H1 (cell line): ENCODE measurements around the gene KAZALD1. TPM values are rescaled to one million over a fixed set of nuclear protein-coding genes. Genes with fewer than 3 reads are reported as not detected.

Experiments used
- CTCF ChIA-PET: fragments of 300-600 bp; sonication (Branson Sonifier 250); formaldehyde crosslinking; loops from one replicate; lab custom pipeline; 2021; ENCODE audit not compliant: partially characterized antibody; lab: Charles Lee
- POLR2A ChIA-PET: fragments of 300-600 bp; sonication (Branson Sonifier 250); formaldehyde crosslinking; loops from one replicate; lab custom pipeline; 2021; ENCODE audit warnings: inconsistent platforms; ENCODE audit not compliant: partially characterized antibody; lab: Charles Lee
- DNase-seq, 2 experiments: peaks; one replicate each; pipeline versions ENCODE4 v3.0.0 to v3.0.0-alpha.2; 2010 to 2022; ENCODE audit warnings: low spot score in 2 of 2, low read depth in 1 of 2, mixed read lengths in 1 of 2
- FAIRE-seq: peaks from 2 replicates; lab custom pipeline; 2011; peaks lifted over from hg19 to GRCh38; lab: Jason Lieb, UNC
- H2AFZ ChIP-seq: 2 replicates; pipeline ENCODE4 v1.8.1; 2012; ENCODE audit warnings: low read length, inconsistent platforms
- H2AK5ac ChIP-seq: 2 replicates; pipeline ENCODE4 v1.6.1; 2013; ENCODE audit warnings: low read depth, low read length
- H2BK120ac ChIP-seq: replicated peaks from 2 replicates; pipeline ENCODE3; 2013; ENCODE audit warnings: low read depth, low read length, inconsistent platforms
- H2BK12ac ChIP-seq: 2 replicates; pipeline ENCODE4 v1.6.1; 2013; ENCODE audit warnings: low read depth, low read length
- H2BK15ac ChIP-seq: 2 replicates; pipeline ENCODE4 v1.6.1; 2013; ENCODE audit warnings: low read length
- H2BK20ac ChIP-seq: 2 replicates; pipeline ENCODE4 v1.6.1; 2013; ENCODE audit warnings: low read length
- H2BK5ac ChIP-seq: 2 replicates; pipeline ENCODE4 v1.6.1; 2013; ENCODE audit warnings: low read depth, low read length
- H3K14ac ChIP-seq: 2 replicates; pipeline ENCODE4 v1.6.1; 2013; ENCODE audit warnings: inconsistent platforms; ENCODE audit not compliant: insufficient read length
- H3K18ac ChIP-seq: 2 replicates; pipeline ENCODE4 v1.6.1; 2013; ENCODE audit warnings: low read length; ENCODE audit errors: extremely low read depth
- H3K23ac ChIP-seq: 2 replicates; pipeline ENCODE4 v1.6.1; 2013; ENCODE audit warnings: inconsistent platforms; ENCODE audit not compliant: insufficient read length
- H3K23me2 ChIP-seq: 2 replicates; pipeline ENCODE4 v1.6.1; 2013; ENCODE audit warnings: low read depth, low read length
- H3K27ac ChIP-seq: 2 replicates; pipeline ENCODE4 v1.6.1; 2011; ENCODE audit warnings: low read depth, low read length, inconsistent platforms
- H3K27me3 ChIP-seq, 4 experiments: replicated peaks in 1 of 4; 1 replicate in 1 of 4; 2 replicates in 3 of 4; pipeline versions ENCODE4 v1.6.1 to v1.8.1; 2011 to 2013; ENCODE audit warnings: low read length in 3 of 4, mild to moderate bottlenecking in 3 of 4, inconsistent platforms in 2 of 4, mixed read lengths in 2 of 4, moderate library complexity in 1 of 4; ENCODE audit not compliant: control insufficient read depth in 3 of 4, insufficient read depth in 3 of 4; ENCODE audit errors: extremely low read depth in 1 of 4
- H3K36me3 ChIP-seq, 4 experiments: 2 replicates each; pipeline versions ENCODE4 v1.6.1 to v1.8.1; 2011 to 2013; ENCODE audit warnings: mild to moderate bottlenecking in 4 of 4, low read length in 3 of 4, moderate library complexity in 2 of 4, control low read depth in 1 of 4, inconsistent platforms in 1 of 4; ENCODE audit not compliant: insufficient read depth in 4 of 4, control insufficient read depth in 2 of 4
- H3K4ac ChIP-seq: replicated peaks from 2 replicates; pipeline ENCODE3; 2013; ENCODE audit warnings: low read length, low read depth, mixed read lengths, inconsistent platforms; ENCODE audit not compliant: insufficient read length
- H3K4me1 ChIP-seq, 4 experiments: replicated peaks in 1 of 4; 1 replicate in 1 of 4; 2 replicates in 3 of 4; pipeline versions ENCODE4 v1.6.1 to v1.8.1; 2011 to 2013; ENCODE audit warnings: low read length in 3 of 4, inconsistent platforms in 2 of 4, mixed read lengths in 1 of 4; ENCODE audit not compliant: insufficient read depth in 4 of 4, control insufficient read depth in 3 of 4
- H3K4me2 ChIP-seq, 2 experiments: 2 replicates each; pipeline versions ENCODE4 v1.6.1 to v1.8.1; 2011 to 2013; ENCODE audit warnings: low read depth in 2 of 2, low read length in 2 of 2, control low read depth in 1 of 2, inconsistent platforms in 1 of 2, mild to moderate bottlenecking in 1 of 2; ENCODE audit not compliant: insufficient read depth in 1 of 2
- H3K4me3 ChIP-seq, 4 experiments: fragments of 200-600, 300-600 bp in 1 of 4; sonication (generic), shearing (Covaris generic), sonication (Bioruptor Twin) in 1 of 4; 2 replicates each; pipeline versions ENCODE4 v1.5.1 to v1.8.1; 2011 to 2016; ENCODE audit warnings: low read length in 4 of 4, low read depth in 3 of 4, control low read depth in 2 of 4, inconsistent platforms in 2 of 4, mild to moderate bottlenecking in 2 of 4, mixed read lengths in 1 of 4, moderate library complexity in 1 of 4; ENCODE audit not compliant: insufficient read depth in 2 of 4; ENCODE audit errors: extremely low read depth in 1 of 4
- H3K56ac ChIP-seq: replicated peaks from 2 replicates; pipeline ENCODE3; 2013; ENCODE audit warnings: low read depth, mild to moderate bottlenecking, mixed read lengths, low read length, inconsistent platforms; ENCODE audit not compliant: insufficient read length
- H3K79me1 ChIP-seq: 2 replicates; pipeline ENCODE4 v1.6.1; 2013; ENCODE audit warnings: low read depth, low read length, control low read depth
- H3K79me2 ChIP-seq, 2 experiments: 2 replicates each; pipeline versions ENCODE4 v1.6.1 to v1.8.1; 2012 to 2013; ENCODE audit warnings: low read length in 2 of 2, mild to moderate bottlenecking in 2 of 2, inconsistent platforms in 1 of 2; ENCODE audit not compliant: insufficient read depth in 2 of 2, control insufficient read depth in 1 of 2
- H3K9ac ChIP-seq, 4 experiments: replicated peaks in 1 of 4; 1 replicate in 1 of 4; 2 replicates in 3 of 4; pipeline versions ENCODE4 v1.6.1 to v1.8.1; 2011 to 2013; ENCODE audit warnings: low read depth in 3 of 4, low read length in 3 of 4, control low read depth in 2 of 4, mild to moderate bottlenecking in 2 of 4, moderate library complexity in 2 of 4, inconsistent platforms in 1 of 4; ENCODE audit errors: extremely low read depth in 1 of 4
- H3K9me3 ChIP-seq, 2 experiments: 2 replicates each; pipeline versions ENCODE4 v1.6.1 to v1.8.1; 2012 to 2013; ENCODE audit warnings: mild to moderate bottlenecking in 2 of 2, moderate library complexity in 2 of 2, control low read depth in 1 of 2, inconsistent platforms in 1 of 2, low read depth in 1 of 2, low read length in 1 of 2, mixed read lengths in 1 of 2; ENCODE audit not compliant: insufficient read depth in 2 of 2
- H4K20me1 ChIP-seq, 2 experiments: replicated peaks in 1 of 2; 2 replicates each; pipeline versions ENCODE3 to v1.8.1; 2011 to 2013; ENCODE audit warnings: inconsistent platforms in 2 of 2, low read length in 2 of 2, mild to moderate bottlenecking in 1 of 2; ENCODE audit not compliant: insufficient read depth in 2 of 2, control insufficient read depth in 1 of 2
- H4K5ac ChIP-seq: 2 replicates; pipeline ENCODE4 v1.6.1; 2013; ENCODE audit warnings: low read length, low read depth, mixed read lengths, inconsistent platforms; ENCODE audit not compliant: insufficient read length
- H4K8ac ChIP-seq: 2 replicates; pipeline ENCODE4 v1.8.0; 2013; ENCODE audit warnings: mild to moderate bottlenecking, moderate library complexity, low read length, inconsistent platforms; ENCODE audit not compliant: insufficient read depth; ENCODE audit errors: extremely low read depth
- H4K91ac ChIP-seq: replicated peaks from 2 replicates; pipeline ENCODE3; 2013; ENCODE audit warnings: low read length, mixed read lengths, inconsistent platforms; ENCODE audit not compliant: insufficient read length
- CREB1 ChIP-seq: IDR thresholded peaks from 2 replicates; pipeline ENCODE4 v1.6.1; 2012; ENCODE audit warnings: inconsistent platforms
- EZH2 ChIP-seq: fragments of 200-600 bp; sonication (generic); IDR thresholded peaks from 2 replicates; pipeline ENCODE4 v1.7.1; 2012; ENCODE audit warnings: low read depth, mild to moderate bottlenecking, moderate library complexity, low read length, inconsistent platforms; ENCODE audit not compliant: severe bottlenecking
- JUN ChIP-seq: IDR thresholded peaks from 2 replicates; pipeline ENCODE4 v1.6.1; 2011; ENCODE audit warnings: low read depth, mild to moderate bottlenecking, improper control_type of control experiment, low read length
- RNF2 ChIP-seq: fragments of 200-900, 300-1000 bp; sonication (generic); IDR thresholded peaks from 2 replicates; pipeline ENCODE4 v1.7.1; 2016; ENCODE audit warnings: borderline replicate concordance, low read depth, mild to moderate bottlenecking, antibody characterized with exemption, low read length; ENCODE audit not compliant: poor library complexity, severe bottlenecking; ENCODE audit errors: missing control alignments
- SRF ChIP-seq: IDR thresholded peaks from 2 replicates; pipeline ENCODE4 v1.6.1; 2011; ENCODE audit warnings: mild to moderate bottlenecking, low read depth, low read length, moderate library complexity
- SUZ12 ChIP-seq: fragments of 200-600 bp; sonication (generic); IDR thresholded peaks from 2 replicates; pipeline ENCODE4 v1.6.1; 2012; ENCODE audit warnings: mild to moderate bottlenecking, inconsistent platforms, low read length, moderate library complexity, mixed read lengths
- WGBS, 2 experiments: shearing (Covaris generic) in 1 of 2; methylation state at CpG; one replicate each; pipeline versions ENCODE4 v1.1.6 to v1.1.7; 2013 to 2015; ENCODE audit warnings: low lambda C conversion rate in 2 of 2, mixed read lengths in 2 of 2, inconsistent platforms in 1 of 2, low coverage in 1 of 2, missing lambda C conversion rate in 1 of 2; ENCODE audit not compliant: insufficient replicate concordance in 2 of 2, insufficient coverage in 1 of 2, insufficient read length in 1 of 2; ENCODE audit errors: extremely low coverage in 1 of 2, missing lambda C conversion rate in 1 of 2; 5-methylcytosine and 5-hydroxymethylcytosine counted together
- polyA plus RNA-seq, 7 experiments: library from polyadenylated mRNA; depleted of rRNA in 3 of 7; stranded (reverse) in 5 of 7; unstranded in 2 of 7; fragments of >200 nt in 5 of 7; fragments of 200-250 nt in 2 of 7; gene quantifications; 1 replicate in 5 of 7; 2 replicates in 1 of 7; 4 replicates in 1 of 7; pipeline versions ENCODE4 v1.2.1 to v1.2.3, GENCODE V29; 2011 to 2013; ENCODE audit warnings: missing spikeins in 2 of 7, mixed read lengths in 2 of 7
- total RNA-seq: library from RNA; stranded (reverse); fragmentation: NEBNext Ultra II Directional; extraction: Animal tissue kit (Norgen Biotek cat#: 25700); gene quantifications from 2 replicates; pipeline ENCODE4 v1.2.1, GENCODE V29; 2021
- TF ChIP-seq, protein P1 (sequence below), 3 experiments: IDR thresholded peaks; 1 replicate in 2 of 3; 2 replicates in 1 of 3; pipeline versions ENCODE4 v1.5.1 to v1.6.1; 2011; ENCODE audit warnings: low read length in 3 of 3, mild to moderate bottlenecking in 3 of 3, inconsistent platforms in 2 of 3, low read depth in 1 of 3, moderate library complexity in 1 of 3; ENCODE audit not compliant: insufficient read depth in 1 of 3; ENCODE audit errors: control extremely low read depth in 1 of 3

Gene KAZALD1
- total and polyA plus RNA-seq, 2 of the 8 experiments (the other 6 are each of a cell fraction or from before 2014, with no cell fraction given), result 0.65 to 1.9 TPM

DNA sequence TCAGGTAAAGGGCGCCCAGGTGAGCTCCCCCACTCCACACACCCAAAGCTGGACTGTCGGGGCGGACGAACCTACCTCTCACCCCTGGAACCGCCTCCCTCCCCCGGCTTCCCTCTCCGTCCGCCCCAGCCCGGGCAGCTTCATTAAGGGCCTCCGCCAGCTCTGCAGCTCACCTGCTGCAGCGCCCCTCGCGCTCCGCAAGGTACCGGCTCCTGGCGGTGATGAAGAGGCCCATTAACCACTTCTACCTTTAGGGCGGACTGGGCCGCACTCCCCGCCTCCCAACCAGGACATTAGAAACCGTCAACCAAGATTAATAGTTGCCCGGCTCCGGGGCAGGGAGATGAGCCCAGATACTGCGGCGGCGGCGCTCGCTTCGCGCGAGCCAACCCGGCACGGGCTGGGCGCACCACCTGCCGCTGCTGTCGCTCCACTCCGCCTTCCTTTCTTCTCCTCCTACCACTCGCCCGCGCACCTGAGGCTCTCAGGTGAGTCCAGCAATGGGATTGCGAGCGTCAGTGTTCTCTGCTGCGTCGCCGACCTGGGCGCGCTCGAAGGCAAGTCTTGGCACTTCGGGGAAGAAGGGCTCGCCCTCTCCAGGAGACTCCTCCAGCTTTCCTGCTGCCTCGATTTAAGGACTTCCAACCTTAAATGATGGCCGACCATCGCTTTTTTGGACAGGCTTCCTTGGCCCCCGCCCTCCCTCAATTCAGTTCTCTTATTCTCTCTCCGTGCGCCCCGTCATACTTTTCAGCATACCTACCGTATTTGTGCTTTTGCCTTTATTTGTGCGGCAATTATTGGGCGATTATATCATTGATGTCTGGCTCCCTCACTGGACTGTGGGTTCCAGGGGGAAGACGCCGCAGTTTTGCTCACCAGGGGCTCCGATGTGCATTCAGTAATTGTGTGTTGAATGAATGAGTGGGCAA lies 13.6 kb upstream of the KAZALD1 start:
- no peak overlapping the region for H3K23ac ChIP-seq
- H3K4ac ChIP-seq, result no peak overlapping the region
- no peaks in the 10 kb centered on the region for H3K79me2 ChIP-seq
- no peak overlapping the region for H3K9ac ChIP-seq
- peaks cover 5% of the 10 kb centered on the region; the same call in 1 of the 2 replicates for H3K23me2 ChIP-seq
- peaks cover 9 to 26% (median 19%) of the 10 kb centered on the region in 4 experiments for H3K4me1 ChIP-seq
- no peak overlapping the region for H2AFZ ChIP-seq
- no peak overlapping the region for H2BK5ac ChIP-seq
- H3K27ac ChIP-seq, result no peak overlapping the region
- H3K36me3 ChIP-seq, result no peaks in the 10 kb centered on the region
- H4K5ac ChIP-seq, result no peak overlapping the region
- H4K20me1 ChIP-seq, result peaks cover 11 to 14% of the 10 kb centered on the region in 2 experiments
- H2BK20ac ChIP-seq, result no peak overlapping the region
- no peak overlapping the region for H2AK5ac ChIP-seq
- H2BK12ac ChIP-seq, result no peak overlapping the region
- ChIA-PET CTCF (interaction anchor here (0.6 to 59.5 kb wide), 10 partner anchors 1 to 1527 kb away, joined by 3 to 2176 read pairs (median 17); partner anchors contain the start of genes KAZALD1, PDZD7 and SFXN3), POLR2A (interaction anchor here (8.1 kb wide), 1 partner anchor 14 kb away, joined by 85 read pairs; the partner anchor contains the start of gene KAZALD1)
- peak overlapping the region; percentile 67 to 71 for H3K4me2 ChIP-seq
- no peak overlapping the region for H3K56ac ChIP-seq
- 6% methylated on average over 62 of the region's 62 CpGs; no CpG with 5 or more reads in 1 of the 2 experiments for WGBS, 2 experiments
- no peak overlapping the region for H4K91ac ChIP-seq
- H3K9me3 ChIP-seq, result no peaks in the 10 kb centered on the region
- H2BK15ac ChIP-seq, result no peak overlapping the region
- DNase-seq, result peak in 1 of 2 experiments; percentile 82
- H3K18ac ChIP-seq, result no peak overlapping the region
- H4K8ac ChIP-seq, result no peak overlapping the region
- H3K14ac ChIP-seq, result no peak overlapping the region
- H2BK120ac ChIP-seq, result no peak overlapping the region
- no peak for FAIRE-seq
- H3K4me3 ChIP-seq, result peak overlapping the region in 3 of 4 experiments; percentile 20 to 44 (median 20); a peak in 5 of 8 replicates
- no peaks in the 10 kb centered on the region for H3K79me1 ChIP-seq
- H3K27me3 ChIP-seq, result peaks cover 45 to 84% (median 73%) of the 10 kb centered on the region in 4 experiments
- TF ChIP-seq SRF (no peak), CREB1 (0 out of 2 replicates have a peak, but pooled peaks have one; percentile 6), RNF2 (peak; percentile 40), EZH2 (peak; percentile 83), SUZ12 (peak; percentile 77; the same call in 1 of the 2 replicates), JUN (no peak)
- TF ChIP-seq, protein P1, sequence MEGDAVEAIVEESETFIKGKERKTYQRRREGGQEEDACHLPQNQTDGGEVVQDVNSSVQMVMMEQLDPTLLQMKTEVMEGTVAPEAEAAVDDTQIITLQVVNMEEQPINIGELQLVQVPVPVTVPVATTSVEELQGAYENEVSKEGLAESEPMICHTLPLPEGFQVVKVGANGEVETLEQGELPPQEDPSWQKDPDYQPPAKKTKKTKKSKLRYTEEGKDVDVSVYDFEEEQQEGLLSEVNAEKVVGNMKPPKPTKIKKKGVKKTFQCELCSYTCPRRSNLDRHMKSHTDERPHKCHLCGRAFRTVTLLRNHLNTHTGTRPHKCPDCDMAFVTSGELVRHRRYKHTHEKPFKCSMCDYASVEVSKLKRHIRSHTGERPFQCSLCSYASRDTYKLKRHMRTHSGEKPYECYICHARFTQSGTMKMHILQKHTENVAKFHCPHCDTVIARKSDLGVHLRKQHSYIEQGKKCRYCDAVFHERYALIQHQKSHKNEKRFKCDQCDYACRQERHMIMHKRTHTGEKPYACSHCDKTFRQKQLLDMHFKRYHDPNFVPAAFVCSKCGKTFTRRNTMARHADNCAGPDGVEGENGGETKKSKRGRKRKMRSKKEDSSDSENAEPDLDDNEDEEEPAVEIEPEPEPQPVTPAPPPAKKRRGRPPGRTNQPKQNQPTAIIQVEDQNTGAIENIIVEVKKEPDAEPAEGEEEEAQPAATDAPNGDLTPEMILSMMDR (IDR thresholded peaks at IDR 0.05; ENCODE audit: control extremely low read depth in 1 of 3, insufficient read depth in 1 of 3, low read depth in 1 of 3, low read length in 3 of 3), result peak; percentile 26 to 47 (median 30)
